Activated T-cell treated with anti-CD3 and anti-CD28 coated beads, Interleukin-2, amount 50 U/mL, for 24 hours (primary cell): ENCODE data around the gene OSBPL9.
"Not testable (repeated sequence)": the region's sequence is repeated elsewhere in the genome, so short reads cannot be mapped to it uniquely, and the experiment has no call there.

Source experiments
- DNase-seq: peaks from one replicate; pipeline ENCODE4 v3.0.0-alpha.2; 2020
- H3K27ac Mint-ChIP-seq: 2 replicates; pipeline ENCODE4 v1.8.0; 2020; ENCODE audit warnings: mild to moderate bottlenecking, mixed read lengths
- H3K27me3 Mint-ChIP-seq: 2 replicates; pipeline ENCODE4 v1.8.0; 2020; ENCODE audit warnings: mixed read lengths
- H3K36me3 Mint-ChIP-seq: 2 replicates; pipeline ENCODE4 v1.8.0; 2020; ENCODE audit warnings: low read depth, mixed read lengths
- H3K4me1 Mint-ChIP-seq: 2 replicates; pipeline ENCODE4 v1.8.0; 2020; ENCODE audit warnings: low read depth, mixed read lengths
- H3K4me3 Mint-ChIP-seq: 2 replicates; pipeline ENCODE4 v1.8.0; 2020; ENCODE audit warnings: mild to moderate bottlenecking, moderate library complexity, mixed read lengths
- H3K9me3 Mint-ChIP-seq: 2 replicates; pipeline ENCODE4 v1.8.0; 2020; ENCODE audit warnings: mixed read lengths

OSBPL9 gene

DNA sequence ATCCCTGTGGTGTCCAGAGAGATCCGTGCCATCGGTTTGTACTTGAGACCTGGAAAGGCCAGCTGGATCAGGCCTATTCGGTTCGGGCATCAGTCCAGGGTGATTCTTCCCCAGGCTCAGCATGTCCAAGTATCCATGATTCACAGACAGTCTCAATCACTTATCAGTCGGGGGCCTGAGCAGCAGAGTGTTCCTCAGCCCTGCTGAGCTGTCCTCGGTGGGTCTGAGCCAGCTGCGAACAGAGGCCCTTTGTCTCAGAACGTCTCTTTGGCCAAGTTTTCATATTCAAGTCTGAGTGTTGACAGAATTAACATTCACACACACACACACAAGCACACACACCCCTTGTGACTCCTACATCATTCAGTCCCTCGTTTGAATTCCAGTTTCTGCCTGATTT, 33.4 kb upstream of the OSBPL9 start:
- no peak overlapping the region for H3K4me3 Mint-ChIP-seq
- no peaks in the 10 kb centered on the region for H3K36me3 Mint-ChIP-seq
- no peak overlapping the region for H3K27ac Mint-ChIP-seq
- no peaks in the 10 kb centered on the region for H3K4me1 Mint-ChIP-seq
- DNase-seq, result no peak
- H3K27me3 Mint-ChIP-seq, result no peaks in the 10 kb centered on the region
- no peaks in the 10 kb centered on the region for H3K9me3 Mint-ChIP-seq

DNA sequence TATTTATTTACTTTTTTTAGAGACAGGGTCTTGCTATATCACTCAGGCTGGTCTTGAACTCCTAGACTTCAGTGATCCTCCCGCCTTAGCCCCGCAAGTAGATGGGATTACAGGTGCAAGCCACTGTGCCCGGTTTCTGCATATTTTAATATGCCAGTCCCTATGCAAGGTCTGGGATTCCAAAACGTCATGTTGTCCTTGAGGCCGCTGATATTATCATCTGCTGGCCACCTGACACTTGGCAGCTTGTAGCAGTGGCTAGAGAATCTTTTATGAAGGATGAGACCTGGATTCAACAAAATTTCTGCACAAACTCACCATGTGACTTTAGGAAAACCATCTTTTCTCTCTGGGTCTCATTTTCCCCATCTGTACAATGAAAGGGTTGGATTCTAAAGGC, 32.9 kb upstream of the OSBPL9 start:
- H3K36me3 Mint-ChIP-seq, result no peaks in the 10 kb centered on the region
- no peak for DNase-seq
- H3K4me3 Mint-ChIP-seq, result no peak overlapping the region
- H3K9me3 Mint-ChIP-seq, result no peaks in the 10 kb centered on the region
- no peak overlapping the region for H3K27ac Mint-ChIP-seq
- no peaks in the 10 kb centered on the region for H3K4me1 Mint-ChIP-seq
- H3K27me3 Mint-ChIP-seq, result no peaks in the 10 kb centered on the region

DNA sequence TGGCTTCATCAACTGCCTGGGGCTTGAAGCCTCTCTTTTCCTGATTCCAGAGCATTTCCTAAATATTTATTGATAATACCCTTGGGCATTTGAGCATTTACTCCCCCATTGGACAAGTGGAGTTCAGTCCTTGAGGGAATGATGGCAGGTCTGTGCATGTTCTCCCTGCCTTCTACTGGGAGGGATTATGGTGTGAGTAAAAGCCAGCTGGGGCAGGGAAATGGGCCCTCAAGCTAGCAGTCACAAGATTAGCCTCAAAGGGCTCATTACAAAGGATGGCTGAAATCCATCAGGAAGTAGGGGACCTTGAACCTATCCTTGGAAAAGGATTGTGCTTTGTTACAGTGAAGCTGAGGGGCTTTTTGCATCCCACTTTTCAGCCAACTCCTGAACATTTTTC, 24.2 kb upstream of the OSBPL9 start:
- no peak for DNase-seq
- no peaks in the 10 kb centered on the region for H3K27me3 Mint-ChIP-seq
- no peaks in the 10 kb centered on the region for H3K9me3 Mint-ChIP-seq
- H3K4me3 Mint-ChIP-seq, result no peak overlapping the region
- H3K27ac Mint-ChIP-seq, result no peak overlapping the region
- no peaks in the 10 kb centered on the region for H3K4me1 Mint-ChIP-seq
- H3K36me3 Mint-ChIP-seq, result no peaks in the 10 kb centered on the region

DNA sequence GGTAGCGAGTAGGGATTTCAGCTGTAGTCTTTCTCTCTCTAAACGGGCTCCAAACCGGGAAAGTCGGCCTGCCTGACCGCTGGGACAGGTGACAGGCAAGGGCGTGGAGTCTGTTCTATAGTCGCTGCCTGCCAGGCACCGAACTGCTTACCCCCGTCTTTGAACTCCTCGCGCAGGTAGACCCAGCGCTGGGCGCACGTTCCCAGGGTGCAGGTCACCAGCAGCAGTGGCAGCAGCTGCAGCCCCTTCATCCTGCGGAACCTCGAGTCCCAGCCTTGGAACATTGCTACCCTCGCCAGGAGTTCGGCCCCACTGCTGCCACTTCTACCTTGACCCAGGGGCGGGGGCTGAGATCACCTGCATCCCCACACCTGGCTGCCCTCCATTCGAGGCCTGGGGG, 22.2 kb upstream of the OSBPL9 start:
- no peaks in the 10 kb centered on the region for H3K27me3 Mint-ChIP-seq
- no peaks in the 10 kb centered on the region for H3K36me3 Mint-ChIP-seq
- no peaks in the 10 kb centered on the region for H3K4me1 Mint-ChIP-seq
- no peak overlapping the region for H3K4me3 Mint-ChIP-seq
- no peaks in the 10 kb centered on the region for H3K9me3 Mint-ChIP-seq
- no peak for DNase-seq
- H3K27ac Mint-ChIP-seq, result no peak overlapping the region

DNA sequence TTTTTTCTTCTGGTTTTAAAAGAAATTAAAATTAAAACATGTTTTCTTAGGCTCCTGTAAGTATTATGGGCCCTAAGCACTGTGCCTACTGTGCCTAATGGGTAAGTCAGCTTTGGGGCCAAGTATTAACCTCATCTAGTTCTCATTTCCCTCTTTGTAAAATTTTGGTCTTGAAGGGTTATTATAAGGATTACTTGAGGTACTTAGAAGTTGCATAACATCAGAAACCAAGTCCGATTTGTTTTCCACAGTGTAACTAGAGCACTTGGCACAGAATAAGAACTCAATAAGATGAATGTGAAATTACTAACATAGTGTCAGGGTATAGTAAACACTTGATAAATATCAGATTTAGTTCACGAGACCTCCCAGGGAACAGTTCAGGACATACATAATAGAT, 16.4 kb upstream of the OSBPL9 start:
- no peak overlapping the region for H3K27ac Mint-ChIP-seq
- no peak for DNase-seq
- H3K27me3 Mint-ChIP-seq, result no peaks in the 10 kb centered on the region
- no peak overlapping the region for H3K4me3 Mint-ChIP-seq
- no peaks in the 10 kb centered on the region for H3K36me3 Mint-ChIP-seq
- no peaks in the 10 kb centered on the region for H3K4me1 Mint-ChIP-seq
- H3K9me3 Mint-ChIP-seq, result no peaks in the 10 kb centered on the region

DNA sequence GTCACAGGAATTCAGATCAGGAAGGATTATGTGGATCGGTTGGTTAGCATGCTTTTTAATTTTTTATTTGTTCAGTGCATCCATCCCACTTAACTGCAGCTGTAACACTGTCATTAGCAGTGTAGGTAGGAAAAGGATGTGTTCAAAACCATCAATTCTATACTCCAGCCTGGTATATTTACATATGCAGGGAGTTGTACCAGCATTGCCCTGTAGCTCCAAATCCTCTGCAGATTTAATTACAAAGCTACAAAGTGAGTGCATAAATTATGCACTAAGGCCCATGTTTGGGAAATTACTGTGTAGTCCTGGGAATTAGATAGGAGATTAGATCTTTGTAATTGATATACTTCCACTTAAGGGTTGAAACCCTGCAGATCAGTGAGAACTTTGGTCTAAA, 15.9 kb upstream of the OSBPL9 start:
- H3K9me3 Mint-ChIP-seq, result no peaks in the 10 kb centered on the region
- no peaks in the 10 kb centered on the region for H3K4me1 Mint-ChIP-seq
- no peaks in the 10 kb centered on the region for H3K27me3 Mint-ChIP-seq

DNA sequence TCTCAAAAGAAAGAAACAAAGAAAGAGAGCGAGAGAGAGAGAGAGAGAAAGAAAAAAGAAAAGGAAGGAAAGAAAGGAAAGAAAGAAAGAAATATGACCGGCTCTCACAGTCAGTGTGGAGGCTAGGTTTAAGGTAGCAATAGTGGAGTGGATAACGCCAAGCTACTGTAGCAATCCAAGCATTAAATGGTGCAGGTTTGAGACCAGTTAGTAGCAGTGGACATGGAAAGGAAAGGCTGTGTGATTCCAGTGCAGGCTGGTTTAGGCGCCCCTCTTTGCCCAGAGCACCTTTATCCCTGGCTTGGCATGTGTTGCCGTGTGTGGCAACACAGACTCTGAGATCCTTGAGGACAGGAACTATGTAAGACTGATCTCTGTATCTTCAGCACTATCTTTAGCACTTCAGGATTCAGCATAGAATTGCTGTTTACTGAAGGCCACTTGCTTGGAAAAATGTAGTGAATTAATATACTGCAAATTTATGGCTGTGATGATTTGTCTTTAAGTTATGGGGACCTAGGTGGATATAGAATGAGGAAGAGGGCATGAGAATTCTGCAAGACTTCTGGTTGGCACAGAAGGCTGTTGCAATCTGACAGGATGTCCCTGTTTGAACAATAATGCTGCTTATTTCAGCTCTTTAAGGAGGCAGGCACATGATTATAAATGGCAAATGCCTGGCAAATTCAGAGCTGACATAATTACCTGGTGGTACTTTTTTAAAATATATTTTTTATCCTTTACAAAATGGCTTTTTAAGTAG, 10.8 kb upstream of the OSBPL9 start:
- no peak for DNase-seq
- H3K27me3 Mint-ChIP-seq, result no peaks in the 10 kb centered on the region
- H3K4me3 Mint-ChIP-seq, result no peak overlapping the region
- H3K27ac Mint-ChIP-seq, result no peak overlapping the region
- H3K9me3 Mint-ChIP-seq, result no peaks in the 10 kb centered on the region
- no peaks in the 10 kb centered on the region for H3K4me1 Mint-ChIP-seq
- no peaks in the 10 kb centered on the region for H3K36me3 Mint-ChIP-seq

More for the DNA sequence above, 15.9 kb upstream of the OSBPL9 start:
- Mint-ChIP-seq H3K4me3 (no peak overlapping the region), H3K27ac (no peak overlapping the region), H3K36me3 (no peaks in the 10 kb centered on the region)
- no peak for DNase-seq

DNA sequence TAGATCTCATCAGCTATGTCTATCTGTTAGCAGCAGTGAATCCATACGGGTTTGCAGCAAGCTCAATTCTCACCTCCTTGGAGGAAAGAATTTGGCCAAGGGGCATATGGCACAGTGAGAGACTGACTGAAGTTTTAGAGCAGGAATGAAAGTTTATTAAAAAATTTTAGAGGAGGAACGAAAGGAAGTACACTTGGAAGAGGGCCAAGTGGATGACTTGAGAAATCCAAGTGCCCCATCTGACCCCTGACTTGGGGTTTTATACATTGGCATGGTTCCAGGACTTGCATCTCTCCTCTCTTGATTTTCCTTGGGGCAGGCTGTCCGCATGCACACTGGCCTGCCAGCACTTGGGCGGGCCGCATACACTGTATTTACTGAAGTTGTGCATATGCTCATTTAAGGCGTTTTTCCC, 9.2 kb upstream of the OSBPL9 start:
- DNase-seq, result no peak
- no peaks in the 10 kb centered on the region for H3K4me1 Mint-ChIP-seq
- H3K27me3 Mint-ChIP-seq, result no peaks in the 10 kb centered on the region
- H3K36me3 Mint-ChIP-seq, result no peaks in the 10 kb centered on the region
- no peaks in the 10 kb centered on the region for H3K9me3 Mint-ChIP-seq
- no peak overlapping the region for H3K27ac Mint-ChIP-seq
- H3K4me3 Mint-ChIP-seq, result no peak overlapping the region

DNA sequence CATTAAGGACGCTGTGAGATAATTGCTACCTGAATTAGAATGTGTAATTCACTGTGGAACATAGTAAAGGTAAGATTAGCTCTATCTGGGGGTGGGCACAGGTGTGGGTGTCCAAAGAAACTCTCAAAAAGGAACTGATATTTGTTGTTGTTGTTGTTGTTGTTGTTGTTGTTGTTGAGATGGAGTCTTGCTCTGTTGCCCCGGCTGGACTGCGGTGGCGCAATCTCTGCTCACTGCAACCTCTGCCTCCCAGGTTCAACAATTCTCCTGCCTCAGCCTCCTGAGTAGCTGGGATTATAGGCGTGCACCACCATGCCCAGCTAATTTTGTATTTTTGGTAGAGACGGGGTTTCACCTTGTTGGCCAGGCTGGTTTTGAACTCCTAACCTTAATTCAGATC, 6.8 kb upstream of the OSBPL9 start:
- H3K36me3 Mint-ChIP-seq, DNase-seq, H3K27ac Mint-ChIP-seq, H3K4me3 Mint-ChIP-seq, H3K27me3 Mint-ChIP-seq, H3K9me3 Mint-ChIP-seq, H3K4me1 Mint-ChIP-seq: not testable (repeated sequence)

DNA sequence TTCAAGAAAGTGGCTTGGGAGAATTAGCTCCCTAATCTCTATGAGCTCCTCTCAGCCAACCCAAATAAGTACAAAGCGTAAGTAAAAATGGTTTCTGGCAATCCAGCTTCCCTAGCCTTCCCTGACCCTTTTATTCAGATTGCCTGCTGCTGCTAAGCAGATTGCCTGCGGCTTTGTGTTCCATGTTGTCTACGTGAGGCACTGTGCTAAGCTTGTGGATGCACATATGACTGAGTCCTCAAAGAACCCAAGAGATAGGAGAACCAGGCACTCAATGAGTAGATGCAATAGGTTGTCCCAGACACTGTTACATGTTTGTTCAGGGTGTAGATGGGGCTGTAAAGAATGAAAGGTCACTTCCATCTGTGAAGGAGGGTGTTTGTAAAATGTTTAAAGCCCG, 6.3 kb upstream of the OSBPL9 start:
- Mint-ChIP-seq H3K4me3 (no peak overlapping the region), H3K9me3 (no peaks in the 10 kb centered on the region), H3K36me3 (no peaks in the 10 kb centered on the region), H3K27me3 (no peaks in the 10 kb centered on the region), H3K4me1 (no peaks in the 10 kb centered on the region), H3K27ac (no peak overlapping the region)
- DNase-seq, result no peak

DNA sequence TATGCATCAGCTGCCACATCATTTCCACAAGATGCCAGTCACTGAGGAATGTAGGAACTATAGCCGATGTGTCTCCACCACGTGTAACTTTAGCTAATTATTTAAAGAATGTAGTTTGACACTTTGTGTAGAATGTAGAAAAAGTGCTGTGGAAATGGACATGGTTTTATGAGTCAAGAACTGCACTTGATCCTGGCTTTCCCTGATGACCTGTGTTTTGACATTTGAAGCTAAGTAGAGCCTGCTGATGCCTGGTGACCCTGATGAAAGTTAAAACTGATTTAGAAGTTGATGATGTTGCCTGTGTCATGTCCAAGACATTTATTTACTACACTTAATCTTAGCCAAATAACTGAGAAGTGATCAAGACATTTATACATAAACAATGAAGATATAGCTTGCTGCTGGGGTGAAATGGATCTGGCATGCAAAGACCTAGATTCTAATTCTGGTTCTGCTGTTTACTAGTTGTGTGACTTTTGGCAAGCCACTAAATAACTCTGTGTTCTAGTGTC, 4.4 kb upstream of the OSBPL9 start:
- no peak overlapping the region for H3K4me3 Mint-ChIP-seq
- H3K27ac Mint-ChIP-seq, result no peak overlapping the region
- peaks cover 6% of the 10 kb centered on the region for H3K4me1 Mint-ChIP-seq
- no peaks in the 10 kb centered on the region for H3K9me3 Mint-ChIP-seq
- no peaks in the 10 kb centered on the region for H3K27me3 Mint-ChIP-seq
- H3K36me3 Mint-ChIP-seq, result peaks cover 6% of the 10 kb centered on the region
- DNase-seq, result no peak

DNA sequence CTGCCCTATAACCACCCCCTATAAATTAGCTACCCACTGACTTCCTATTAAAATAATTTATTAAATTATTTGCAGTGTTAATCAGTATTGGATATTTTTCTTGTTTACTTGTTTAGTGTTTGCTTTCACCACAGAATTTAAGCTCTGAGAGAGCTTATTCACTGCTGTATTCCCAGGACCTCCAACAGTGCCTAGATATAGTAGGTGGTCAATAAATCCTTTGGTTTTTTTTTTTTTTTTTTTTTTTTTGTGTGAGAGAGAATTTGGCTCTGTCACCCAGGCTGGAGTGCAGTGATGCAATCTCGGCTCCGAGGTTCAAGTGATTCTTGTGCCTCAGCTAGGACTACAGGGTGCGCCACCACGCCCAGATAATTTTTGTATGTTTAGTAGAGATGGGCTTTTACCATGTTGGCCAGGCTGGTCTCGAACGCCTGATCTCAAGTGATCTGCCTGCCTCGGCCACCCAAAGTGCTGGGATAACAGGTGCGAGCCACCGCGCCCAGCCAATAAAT, 1.1 kb upstream of the OSBPL9 start:
- no peak for DNase-seq
- Mint-ChIP-seq H3K9me3 (no peaks in the 10 kb centered on the region), H3K27ac (no peak overlapping the region), H3K27me3 (no peaks in the 10 kb centered on the region), H3K36me3 (peaks cover 8% of the 10 kb centered on the region), H3K4me3 (peak overlapping the region; percentile 37), H3K4me1 (peaks cover 29% of the 10 kb centered on the region)

DNA sequence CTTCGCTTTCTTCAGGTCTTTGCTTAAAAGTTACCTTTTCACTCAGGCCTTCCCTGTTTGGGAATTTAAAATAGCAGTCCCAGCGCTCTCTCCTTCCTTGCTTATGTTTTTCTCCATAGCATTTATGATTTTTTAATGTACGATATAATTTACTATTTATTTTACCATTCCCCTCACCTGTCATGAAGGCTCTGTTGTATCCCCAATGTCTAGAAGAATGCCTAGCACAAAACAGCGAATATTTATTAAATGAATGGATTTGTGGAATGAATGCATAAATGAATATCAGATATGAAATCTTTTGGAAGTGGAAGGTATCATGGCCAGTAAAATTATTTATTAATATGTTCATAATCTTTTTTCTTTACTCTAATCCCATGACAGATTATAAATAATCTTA, 402 bp upstream of the OSBPL9 start:
- Mint-ChIP-seq H3K36me3 (peaks cover 8% of the 10 kb centered on the region), H3K4me1 (peaks cover 30% of the 10 kb centered on the region), H3K27ac (no peak overlapping the region), H3K27me3 (no peaks in the 10 kb centered on the region), H3K9me3 (no peaks in the 10 kb centered on the region), H3K4me3 (peak overlapping the region; percentile 37)
- DNase-seq, result no peak

DNA sequence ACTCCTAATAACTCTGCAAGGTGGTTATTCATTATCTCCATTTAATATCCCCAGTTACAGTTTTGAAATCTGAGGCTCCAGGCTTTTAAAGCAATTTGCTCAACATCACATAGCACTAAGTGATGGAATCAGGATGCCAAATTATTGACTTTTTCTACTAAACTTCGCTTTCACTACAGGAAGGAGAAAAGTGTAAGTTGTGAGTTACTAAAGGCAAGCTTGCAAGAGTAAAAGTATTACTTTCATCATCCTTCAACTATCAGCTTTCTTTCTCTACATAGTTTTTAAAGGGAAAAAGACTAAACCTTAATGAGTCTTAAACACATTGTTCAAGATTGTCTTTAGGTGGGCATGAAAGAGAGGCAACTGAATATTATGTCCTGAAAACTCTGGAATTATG, 1.8 kb downstream of the OSBPL9 start:
- Mint-ChIP-seq H3K4me3 (no peak overlapping the region), H3K27ac (no peak overlapping the region), H3K9me3 (no peaks in the 10 kb centered on the region), H3K27me3 (no peaks in the 10 kb centered on the region), H3K4me1 (peaks cover 44% of the 10 kb centered on the region), H3K36me3 (peaks cover 8% of the 10 kb centered on the region)
- no peak for DNase-seq

DNA sequence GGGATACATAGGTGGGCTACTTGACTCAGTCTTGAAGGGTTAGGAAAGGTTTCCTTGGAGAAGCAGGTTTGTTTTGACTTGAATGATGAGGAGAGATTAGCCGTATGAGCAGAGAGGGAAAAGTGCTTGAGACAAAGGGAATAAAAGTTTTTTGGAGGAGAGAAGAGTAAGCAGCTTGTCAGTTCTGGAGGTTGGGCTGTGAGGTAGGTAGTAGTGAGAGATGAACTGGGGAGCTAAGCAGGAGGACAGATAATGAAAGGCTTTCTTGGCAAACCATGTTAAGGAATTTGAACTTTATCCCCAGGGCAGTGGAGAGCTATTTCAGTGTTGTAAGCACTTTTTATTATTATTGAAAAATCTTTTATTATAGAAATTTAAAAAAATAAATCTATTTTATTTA, 3.6 kb downstream of the OSBPL9 start:
- no peak for DNase-seq
- no peaks in the 10 kb centered on the region for H3K27me3 Mint-ChIP-seq
- H3K4me1 Mint-ChIP-seq, result peaks cover 49% of the 10 kb centered on the region
- H3K4me3 Mint-ChIP-seq, result no peak overlapping the region
- no peaks in the 10 kb centered on the region for H3K9me3 Mint-ChIP-seq
- H3K27ac Mint-ChIP-seq, result no peak overlapping the region
- peaks cover 8% of the 10 kb centered on the region for H3K36me3 Mint-ChIP-seq
